GM19467 (cell line): ENCODE measurements around the gene SLC24A4.

Source experiments
- ATAC-seq: cut with Tn5 transposase; IDR thresholded peaks from one replicate; pipeline ENCODE4 v1.9.1; 2021; ENCODE audit warnings: mild to moderate bottlenecking, moderate library complexity; ENCODE audit not compliant: unreplicated experiment

The SLC24A4 gene

GRCh38 chr14:92473261-92473968, 150.4 kb downstream of the SLC24A4 start:
- ATAC-seq, result no peak

DNA sequence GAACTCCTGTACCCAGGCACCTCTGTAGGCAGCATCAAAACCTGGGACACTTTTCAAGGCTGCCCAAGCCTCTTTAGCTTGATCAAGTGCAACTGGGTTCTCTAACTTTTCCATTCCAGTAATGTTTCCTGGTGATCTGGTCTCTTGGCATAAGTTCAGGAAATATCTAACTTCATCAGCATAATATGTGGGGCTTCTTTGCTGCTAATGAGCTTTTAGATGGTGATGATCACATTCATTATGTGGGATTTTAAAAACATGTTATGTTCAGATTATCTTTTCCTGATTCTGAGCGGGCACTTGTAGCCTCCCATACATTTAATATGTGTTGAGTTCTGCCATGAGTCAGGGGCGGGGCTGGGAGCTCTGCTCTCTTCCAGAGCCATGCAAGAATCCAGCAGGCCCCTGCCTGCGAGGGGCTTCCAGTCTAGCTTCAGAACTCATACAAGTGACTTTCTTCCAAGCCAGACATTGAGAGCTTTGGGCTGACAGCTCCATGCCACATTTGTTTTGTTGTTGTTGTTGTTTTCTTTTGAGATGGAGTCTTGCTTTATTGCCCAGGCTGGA, 151.1 kb downstream of the SLC24A4 start:
- ATAC-seq, result no peak

GRCh38 chr14:92475037-92475436, 152.1 kb downstream of the SLC24A4 start:
- ATAC-seq, result no peak

DNA sequence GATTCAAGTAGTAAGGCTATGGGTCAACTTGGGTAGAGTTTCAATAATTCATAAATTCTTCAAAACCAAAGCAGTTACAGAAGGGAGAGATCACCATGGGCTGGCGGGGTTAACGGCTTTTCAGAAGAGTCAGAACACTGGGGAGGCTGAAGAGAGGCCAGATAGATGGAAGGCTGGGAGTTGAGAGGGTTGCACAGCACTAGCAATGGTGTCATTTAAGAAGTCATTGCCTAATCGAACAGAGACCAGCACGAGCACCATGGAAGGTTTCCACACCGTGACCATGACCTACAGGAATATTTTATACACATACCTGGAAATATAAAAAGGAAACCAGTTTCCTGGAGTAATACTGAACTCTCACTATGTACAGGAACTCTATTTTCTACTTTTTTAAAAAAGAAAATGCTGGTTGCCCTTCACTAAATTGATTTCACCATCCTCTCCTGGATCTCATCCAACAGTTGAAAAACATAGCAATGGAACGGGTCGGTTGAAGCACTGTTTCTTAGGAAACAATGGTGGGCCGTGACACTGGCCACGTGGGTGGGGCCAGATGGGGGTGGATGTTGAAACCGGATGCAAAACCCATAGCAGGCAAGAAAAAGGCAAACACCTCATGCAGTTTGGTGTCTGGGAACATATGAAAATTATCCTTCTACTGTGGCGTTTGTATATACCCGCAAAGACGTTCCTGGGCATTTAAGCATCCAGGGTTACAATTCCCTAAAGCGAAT, 152.7 kb downstream of the SLC24A4 start:
- ATAC-seq, result no peak

- ATAC-seq, result no peak
These were observed 157.9 kb downstream of the SLC24A4 start for GRCh38 chr14:92480856-92481255.

DNA sequence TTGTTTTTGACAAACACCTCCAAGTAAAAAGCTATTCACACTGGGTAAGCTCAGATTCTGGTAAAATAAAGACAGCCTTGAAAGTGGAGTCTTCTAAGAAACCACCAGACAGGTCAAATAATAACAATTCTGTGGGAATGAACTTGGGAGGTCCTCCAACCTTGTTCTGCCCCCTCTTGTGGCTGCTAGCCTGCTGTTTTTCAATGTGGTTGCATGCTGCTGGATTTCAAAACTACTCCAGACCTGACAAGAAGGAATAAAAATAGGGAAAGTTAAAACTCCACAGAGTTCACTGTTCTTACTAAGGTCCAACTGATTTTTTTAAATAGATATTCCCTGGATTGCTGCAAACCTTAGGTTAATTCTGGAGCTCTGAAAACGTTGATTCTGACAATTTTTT, 158.4 kb downstream of the SLC24A4 start:
- no peak for ATAC-seq

GRCh38 chr14:92481811-92482555, 159.0 kb downstream of the SLC24A4 start:
- ATAC-seq, result no peak

- no peak for ATAC-seq
These were observed 159.8 kb downstream of the SLC24A4 start for GRCh38 chr14:92482621-92483319.

DNA sequence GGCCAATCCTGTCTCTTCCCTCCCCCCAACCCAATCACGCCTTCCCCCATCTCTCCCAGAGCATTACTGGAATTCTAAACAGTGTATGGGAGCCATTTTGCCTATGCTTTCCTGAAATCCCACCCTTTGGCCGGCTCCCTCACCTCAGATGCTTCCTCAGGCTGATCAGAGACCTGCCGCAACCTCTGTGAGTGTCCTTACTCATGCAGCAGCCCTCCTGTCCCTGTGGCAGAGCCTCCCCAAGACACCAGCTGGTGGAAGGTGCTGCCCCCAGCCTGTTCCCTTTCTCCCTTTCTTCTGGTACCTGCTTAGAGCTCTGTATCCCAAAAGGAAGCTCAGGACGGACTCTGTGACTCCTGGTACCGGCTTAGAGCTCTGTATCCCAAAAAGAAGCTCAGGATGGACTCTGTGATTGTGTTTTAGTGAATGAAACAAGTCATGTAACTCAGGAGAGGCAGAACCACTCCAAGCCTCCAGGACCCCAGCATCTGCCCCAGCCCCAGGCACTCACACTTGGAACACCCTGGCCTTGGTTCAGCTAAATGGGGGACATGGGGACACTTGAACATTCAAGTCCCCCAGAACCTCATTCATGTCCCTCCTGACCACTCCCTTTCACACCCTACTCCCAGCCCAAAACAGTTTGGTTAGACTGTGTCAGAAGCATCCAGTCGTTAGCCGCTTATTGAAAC, 161.3 kb downstream of the SLC24A4 start:
- no peak for ATAC-seq

- ATAC-seq, result no peak
These were observed 163.9 kb downstream of the SLC24A4 start for GRCh38 chr14:92486881-92487280.

DNA sequence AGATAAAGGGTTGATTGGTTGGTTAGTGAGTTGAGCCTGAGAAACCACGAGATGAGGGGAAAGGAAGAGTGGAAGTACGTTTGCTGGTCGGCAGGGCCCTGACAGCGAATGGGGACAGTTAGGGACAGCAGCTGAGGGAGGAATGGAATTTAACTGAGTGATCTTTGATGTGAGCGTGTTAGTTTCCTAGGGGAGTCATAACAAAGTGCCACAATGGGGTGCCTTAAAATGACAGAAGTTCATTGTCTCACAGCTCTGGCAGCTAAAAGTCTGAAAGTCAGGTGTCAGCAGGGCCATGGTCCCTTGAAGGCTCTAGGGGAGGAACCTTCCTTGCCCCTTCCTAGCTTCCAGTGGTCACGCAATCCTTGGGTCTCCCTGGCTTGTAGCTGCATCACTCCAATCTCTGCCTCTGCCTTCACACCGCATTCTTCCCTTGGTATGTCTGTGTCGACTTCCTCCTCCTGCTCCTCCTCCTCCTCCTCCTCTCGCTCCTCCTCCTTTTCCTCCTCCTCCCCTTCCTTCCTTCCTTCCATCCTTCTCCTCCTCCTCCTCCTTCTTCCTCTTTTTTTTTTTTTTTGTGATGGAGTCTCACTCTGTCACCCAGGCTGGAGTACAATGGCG, 164.7 kb downstream of the SLC24A4 start:
- ATAC-seq, result no peak

DNA sequence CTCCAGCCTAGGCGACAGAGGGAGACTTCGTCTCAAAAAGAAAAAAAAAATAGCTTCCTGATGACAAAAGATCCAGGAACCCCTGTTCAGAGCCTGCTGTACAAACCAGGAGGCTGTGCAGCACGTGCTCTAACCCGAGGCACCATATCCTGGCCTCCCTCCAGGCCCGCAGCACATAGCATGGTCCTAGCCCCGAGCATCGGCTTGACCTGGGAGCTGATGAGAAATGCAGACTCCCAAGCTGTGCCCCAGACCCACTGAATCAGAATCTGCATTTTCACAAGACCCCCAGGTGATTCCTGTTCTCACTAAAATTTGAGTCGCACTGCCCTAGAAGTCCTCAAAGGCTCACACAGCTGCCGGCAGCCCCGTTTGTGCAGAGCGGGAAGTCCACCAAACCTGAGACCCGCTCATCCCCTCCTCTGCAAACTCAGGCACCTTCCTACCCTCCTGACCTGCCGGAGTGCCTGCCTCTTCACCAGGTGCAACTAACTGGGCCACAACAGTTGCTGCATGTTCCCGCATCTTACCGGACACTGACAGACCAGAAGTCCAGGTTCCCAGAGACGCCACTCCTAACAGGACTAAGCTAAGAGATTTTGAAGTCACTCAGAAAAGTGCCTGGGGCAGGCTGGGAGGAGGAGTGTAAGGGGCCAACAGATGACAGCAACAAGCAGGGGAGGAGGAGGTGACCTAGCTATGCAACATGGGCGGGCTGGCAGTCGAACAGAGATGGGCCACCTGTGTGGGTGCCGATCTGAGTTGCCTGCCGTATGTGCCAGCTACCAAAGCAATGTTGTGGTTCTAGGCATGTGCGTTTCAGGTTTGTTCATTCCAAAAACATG, 166.7 kb downstream of the SLC24A4 start:
- ATAC-seq, result no peak

DNA sequence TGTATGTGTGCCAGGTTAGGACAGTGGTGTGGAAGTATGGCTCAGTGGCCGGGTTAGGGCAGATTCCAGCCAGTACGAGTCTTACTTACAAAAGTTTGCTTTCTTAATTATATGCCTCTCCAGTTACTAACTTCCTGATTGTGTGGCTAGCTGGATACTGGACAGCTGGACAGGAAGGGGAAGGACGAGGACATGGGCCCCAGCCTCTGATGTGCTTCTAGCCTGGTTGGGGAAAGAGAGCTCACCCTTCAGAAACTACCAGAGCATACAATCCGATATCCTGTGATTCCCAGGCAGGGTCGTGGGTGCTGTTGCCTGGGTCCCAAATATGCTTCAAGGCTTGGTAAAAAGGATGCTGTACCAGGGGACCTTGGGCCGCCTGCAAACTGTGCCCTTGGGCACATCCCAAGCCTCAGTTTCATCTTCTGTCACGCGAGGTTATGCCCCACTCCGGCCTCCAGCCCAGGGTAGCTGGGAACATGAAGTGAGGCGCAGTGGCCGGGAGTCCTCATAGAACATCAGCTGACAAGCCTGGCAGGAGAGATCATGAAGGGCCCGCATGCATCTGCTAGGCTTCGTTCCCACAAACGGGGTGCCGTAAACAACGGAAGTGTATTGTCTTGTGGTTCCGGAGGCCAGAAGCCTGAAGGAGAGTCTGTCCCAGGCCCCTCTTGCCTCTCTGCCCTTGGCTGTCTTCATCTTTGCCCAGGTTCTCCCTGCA, 167.4 kb downstream of the SLC24A4 start:
- no peak for ATAC-seq

DNA sequence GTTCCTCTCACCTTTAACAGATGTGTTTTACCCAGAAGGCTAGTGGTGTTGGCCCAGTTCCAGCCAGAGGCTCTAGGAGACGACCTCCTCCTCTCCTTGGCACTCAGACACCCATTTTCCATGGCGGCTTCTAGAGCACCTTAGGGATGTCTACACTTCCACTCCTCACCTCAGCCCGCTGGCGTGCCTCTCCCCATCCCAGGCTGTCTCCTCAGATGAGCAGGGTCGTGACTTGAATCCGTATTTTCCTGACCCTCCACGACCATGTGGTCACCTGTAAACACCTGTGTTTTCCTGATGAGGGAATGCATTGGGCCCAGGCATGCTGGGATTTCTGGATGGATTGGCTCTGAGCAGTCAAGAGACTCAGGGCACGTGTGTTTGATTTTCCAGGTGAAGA, 168.8 kb downstream of the SLC24A4 start:
- no peak for ATAC-seq

- no peak for ATAC-seq
These were observed 169.3 kb downstream of the SLC24A4 start for GRCh38 chr14:92492258-92492657.

GRCh38 chr14:92493024-92493423, 170.1 kb downstream of the SLC24A4 start:
- no peak for ATAC-seq

- no peak for ATAC-seq
These were observed 170.5 kb downstream of the SLC24A4 start for GRCh38 chr14:92493492-92493891.

GRCh38 chr14:92494512-92494911, 171.5 kb downstream of the SLC24A4 start:
- ATAC-seq, result no peak
